Endometrial microvascular endothelial cells (primary cell): ENCODE measurements around the gene TMEM50A. TPM values are rescaled to one million over a fixed set of nuclear protein-coding genes. Genes with fewer than 3 reads are reported as not detected.
"Not testable (repeated sequence)": the region's sequence is repeated elsewhere in the genome, so short reads cannot be mapped to it uniquely, and the experiment has no call there.

ENCODE experiments used
- in situ Hi-C: cut with HindIII; loops from 2 replicates; pipeline ENCODE4 v1.10.0; 2017; ENCODE audit warnings: low sequenced_read_pairs, low pct_unique_long_range_greater_than_20kb; ENCODE audit errors: inconsistent ontology term
- total RNA-seq: library from RNA; depleted of rRNA; stranded (reverse); fragments of >200 nt; gene quantifications from one replicate; pipeline ENCODE4 v1.2.3, GENCODE V29; 2015; ENCODE audit errors: inconsistent ontology term

Gene TMEM50A
- 112 TPM for total RNA-seq

GRCh38 chr1:25338188-25338981, at the start of gene TMEM50A:
TSS of gene TMEM50A (plus strand) at chr1:25338334. CDS start at chr1:25340487, 2,153 bp downstream.
- in situ Hi-C loops = no loop called here

- in situ Hi-C loops = not testable (repeated sequence)
Observed at GRCh38 chr1:25288573-25289101, 49.5 kb upstream of the TMEM50A start.

GRCh38 chr1:25290043-25290442, 48.1 kb upstream of the TMEM50A start:
- in situ Hi-C loops = not testable (repeated sequence)

- in situ Hi-C loops = not testable (repeated sequence)
Observed at GRCh38 chr1:25293426-25293825, 44.7 kb upstream of the TMEM50A start.

- in situ Hi-C loops = not testable (repeated sequence)
Observed at GRCh38 chr1:25294889-25295826, 43.0 kb upstream of the TMEM50A start.

GRCh38 chr1:25296501-25296900, 41.6 kb upstream of the TMEM50A start:
- in situ Hi-C loops = not testable (repeated sequence)

GRCh38 chr1:25300729-25301128, 37.4 kb upstream of the TMEM50A start:
- in situ Hi-C loops = not testable (repeated sequence)

- in situ Hi-C loops = not testable (repeated sequence)
Observed at GRCh38 chr1:25302330-25302729, 35.8 kb upstream of the TMEM50A start.

- in situ Hi-C loops = not testable (repeated sequence)
Observed at GRCh38 chr1:25304936-25305335, 33.2 kb upstream of the TMEM50A start.

- in situ Hi-C loops = not testable (repeated sequence)
Observed at GRCh38 chr1:25308168-25308567, 30.0 kb upstream of the TMEM50A start.

- in situ Hi-C loops = not testable (repeated sequence)
Observed at GRCh38 chr1:25309085-25309484, 29.0 kb upstream of the TMEM50A start.

- in situ Hi-C loops = not testable (repeated sequence)
Observed at GRCh38 chr1:25309486-25309885, 28.6 kb upstream of the TMEM50A start.

- in situ Hi-C loops = not testable (repeated sequence)
Observed at GRCh38 chr1:25312806-25313470, 25.2 kb upstream of the TMEM50A start.

- in situ Hi-C loops = not testable (repeated sequence)
Observed at GRCh38 chr1:25320314-25320938, 17.7 kb upstream of the TMEM50A start.

GRCh38 chr1:25322127-25322526, 16.0 kb upstream of the TMEM50A start:
- in situ Hi-C loops = not testable (repeated sequence)

- in situ Hi-C loops = not testable (repeated sequence)
Observed at GRCh38 chr1:25324407-25324806, 13.7 kb upstream of the TMEM50A start.

GRCh38 chr1:25327864-25328790, 10.0 kb upstream of the TMEM50A start:
- in situ Hi-C loops = not testable (repeated sequence)
